ENCODE results near the gene ACVR2B. TPM values are rescaled to one million over a fixed set of nuclear protein-coding genes. Genes with fewer than 3 reads are reported as not detected.

Gene ACVR2B
- total RNA-seq, 5 donors from 2014 or later (not counting 1 experiment from before 2014, with no cell fraction given) = 6.3 to 11.0 (median 8.1) TPM

DNA sequence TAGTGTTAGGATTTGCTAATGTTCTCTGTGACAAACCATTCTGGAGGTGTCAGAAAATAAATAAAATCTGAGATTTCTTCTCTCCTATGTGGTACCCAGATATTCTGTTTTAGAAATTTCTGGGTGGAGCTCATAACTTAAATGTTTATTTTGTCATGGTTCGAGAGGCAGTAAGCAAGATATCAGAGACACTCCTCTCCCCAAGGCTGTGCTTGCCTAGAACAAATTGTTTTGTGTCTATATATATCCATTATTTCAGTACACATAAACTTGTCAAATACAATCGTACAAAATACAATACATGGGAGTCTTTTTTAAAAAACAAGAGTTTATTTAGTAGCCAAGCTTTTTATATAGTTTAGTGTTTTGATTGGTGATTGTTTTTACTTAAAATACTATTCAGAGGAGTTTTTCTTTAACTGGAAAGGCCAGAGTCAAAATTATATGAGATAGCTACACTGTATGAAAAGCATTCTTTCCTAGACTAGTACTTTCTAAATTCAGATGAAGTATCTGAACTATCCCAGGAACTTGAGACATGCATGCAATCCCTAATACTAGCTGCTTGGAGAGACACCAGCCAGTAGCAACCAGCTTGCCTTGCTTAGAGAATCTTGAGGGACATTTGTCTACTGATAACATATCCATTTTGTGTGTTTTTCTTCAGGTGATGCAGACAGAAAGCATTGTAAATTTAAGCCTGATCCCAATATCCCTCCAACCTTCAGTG, 47.2 kb downstream of the ACVR2B start:
- WGBS (ENCODE audit: insufficient coverage) = no CpG with 5 or more reads among the region's 2 CpGs
- no peaks in the 10 kb centered on the region for H3K9me3 ChIP-seq
- POLR2A ChIA-PET = interaction anchor here in 1 of 2 donors (0.6 kb wide), 1 partner anchor 1203 kb away, joined by 3 read pairs; no protein-coding TSS in a partner anchor
- CTCF ChIA-PET = interaction anchor here in 1 of 2 donors (1.0 to 2.0 kb wide), 3 partner anchors 20 to 526 kb away, joined by 3 to 5 read pairs (median 3); no protein-coding TSS in a partner anchor
- no peaks in the 10 kb centered on the region for H3K27me3 Mint-ChIP-seq
- ATAC-seq (replicated peaks in 1 of 4) (no peak), DNase-seq (no peak)
- peaks cover 33% of the 10 kb centered on the region for H3K36me3 Mint-ChIP-seq
- H3K9me3 Mint-ChIP-seq = no peaks in the 10 kb centered on the region
- H3K4me1 Mint-ChIP-seq = peaks cover 23 to 31% (median 23%) of the 10 kb centered on the region in 3 donors
- peaks cover 7 to 39% of the 10 kb centered on the region in 2 donors for H3K36me3 ChIP-seq (ENCODE audit: control insufficient read depth in 2 of 2, extremely low read depth in 1 of 2, insufficient read depth in 1 of 2, low read length in 1 of 2)
- H3K27ac Mint-ChIP-seq = no peak overlapping the region
- no peak overlapping the region for H3K27ac ChIP-seq (ENCODE audit: low read length)
- no peaks in the 10 kb centered on the region for H3K27me3 ChIP-seq (replicated peaks in 1 of 2; ENCODE audit: control insufficient read depth in 2 of 2, extremely low read depth in 1 of 2, insufficient read depth in 2 of 2, low read length in 1 of 2)
- no peak overlapping the region for H3K4me3 ChIP-seq (ENCODE audit: control insufficient read depth in 1 of 2, extremely low read depth in 1 of 2, low read length in 1 of 2)
- no peak overlapping the region for H3K4me3 Mint-ChIP-seq
- peaks cover 2 to 12% of the 10 kb centered on the region in 2 experiments for H3K4me1 ChIP-seq (ENCODE audit: control insufficient read depth in 1 of 2, extremely low read depth in 1 of 2, insufficient read depth in 2 of 2, low read length in 2 of 2)

DNA sequence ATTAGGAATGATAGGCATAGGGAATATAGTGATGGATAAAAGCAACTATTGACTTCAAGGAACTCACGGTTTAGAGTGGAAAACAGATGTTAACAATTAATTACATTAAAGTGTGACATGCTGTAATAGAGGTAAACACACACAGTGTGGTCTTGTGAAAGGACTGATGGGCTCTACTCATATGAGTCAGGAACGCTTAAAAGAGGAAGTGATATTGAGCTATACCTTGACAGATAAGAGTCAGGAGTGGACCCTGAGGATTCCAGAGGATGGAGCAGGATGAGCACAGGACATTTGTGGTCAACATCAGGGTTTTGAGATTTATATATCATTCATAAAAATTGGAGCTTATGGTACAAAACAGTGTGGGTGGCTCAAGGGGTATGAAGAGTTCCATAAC, 53.4 kb downstream of the ACVR2B start:
- H3K4me1 ChIP-seq (ENCODE audit: control insufficient read depth in 1 of 2, extremely low read depth in 1 of 2, insufficient read depth in 2 of 2, low read length in 2 of 2) = no peaks in the 10 kb centered on the region
- 86% methylated on average over 1 of the region's 2 CpGs for WGBS (ENCODE audit: insufficient coverage)
- no peaks in the 10 kb centered on the region for H3K27me3 ChIP-seq (replicated peaks in 1 of 2; ENCODE audit: control insufficient read depth in 2 of 2, extremely low read depth in 1 of 2, insufficient read depth in 2 of 2, low read length in 1 of 2)
- no peak overlapping the region for H3K4me3 ChIP-seq (ENCODE audit: control insufficient read depth in 1 of 2, extremely low read depth in 1 of 2, low read length in 1 of 2)
- peaks cover 0 to 54% of the 10 kb centered on the region in 2 donors for H3K36me3 ChIP-seq (ENCODE audit: control insufficient read depth in 2 of 2, extremely low read depth in 1 of 2, insufficient read depth in 1 of 2, low read length in 1 of 2)
- no peaks in the 10 kb centered on the region for H3K27me3 Mint-ChIP-seq
- no peak overlapping the region for H3K27ac ChIP-seq (ENCODE audit: low read length)
- H3K27ac Mint-ChIP-seq = no peak overlapping the region
- ATAC-seq (replicated peaks in 1 of 4) (no peak), DNase-seq (no peak)
- no peaks in the 10 kb centered on the region for H3K9me3 ChIP-seq
- ChIA-PET CTCF (interaction anchor here (0.5 to 1.9 kb wide), 3 partner anchors 14 to 21 kb away, joined by 3 to 6 read pairs (median 4); no protein-coding TSS in a partner anchor), POLR2A (interaction anchor here in 1 of 2 donors (0.7 kb wide), 1 partner anchor 10 kb away, joined by 4 read pairs; no protein-coding TSS in a partner anchor)
- H3K4me1 Mint-ChIP-seq = peaks cover 0 to 6% (median 0%) of the 10 kb centered on the region in 3 donors
- H3K9me3 Mint-ChIP-seq = no peaks in the 10 kb centered on the region
- no peak overlapping the region for H3K4me3 Mint-ChIP-seq
- H3K36me3 Mint-ChIP-seq = peaks cover 50% of the 10 kb centered on the region

DNA sequence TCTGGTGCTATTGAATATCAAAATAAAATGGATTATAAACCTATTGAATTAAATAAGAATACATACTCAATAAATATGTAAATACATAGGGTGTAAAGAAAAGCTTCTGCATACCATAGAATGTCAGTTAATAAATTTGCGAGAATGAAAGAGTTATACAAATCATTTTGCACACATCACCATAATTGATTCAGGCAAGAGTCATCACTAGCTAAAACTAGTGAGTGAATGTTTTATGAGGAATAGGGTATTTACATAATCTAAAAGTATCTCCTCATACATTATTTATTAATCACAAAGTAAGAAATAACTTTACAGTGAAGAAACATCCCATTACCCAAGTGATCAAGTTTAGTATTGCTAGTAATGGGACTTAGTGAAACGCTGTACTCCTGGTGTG, 56.0 kb downstream of the ACVR2B start:
- no peak overlapping the region for H3K27ac Mint-ChIP-seq
- DNase-seq (no peak), ATAC-seq (replicated peaks in 1 of 4) (no peak)
- ChIA-PET POLR2A (no interaction called here), CTCF (interaction anchor here (0.5 to 3.0 kb wide), 2 partner anchors 11 to 917 kb away, joined by 4 to 17 read pairs; no protein-coding TSS in a partner anchor)
- no peak overlapping the region for H3K4me3 Mint-ChIP-seq
- H3K27me3 ChIP-seq (replicated peaks in 1 of 2; ENCODE audit: control insufficient read depth in 2 of 2, extremely low read depth in 1 of 2, insufficient read depth in 2 of 2, low read length in 1 of 2) = no peaks in the 10 kb centered on the region
- H3K4me3 ChIP-seq (ENCODE audit: control insufficient read depth in 1 of 2, extremely low read depth in 1 of 2, low read length in 1 of 2) = no peak overlapping the region
- no CpG with 5 or more reads among the region's 2 CpGs for WGBS (ENCODE audit: insufficient coverage)
- peaks cover 0 to 51% of the 10 kb centered on the region in 2 donors for H3K36me3 ChIP-seq (ENCODE audit: control insufficient read depth in 2 of 2, extremely low read depth in 1 of 2, insufficient read depth in 1 of 2, low read length in 1 of 2)
- H3K27me3 Mint-ChIP-seq = no peaks in the 10 kb centered on the region
- H3K9me3 ChIP-seq = no peaks in the 10 kb centered on the region
- H3K36me3 Mint-ChIP-seq = peaks cover 48% of the 10 kb centered on the region
- H3K4me1 Mint-ChIP-seq = peaks cover 0 to 6% (median 0%) of the 10 kb centered on the region in 3 donors
- no peak overlapping the region for H3K27ac ChIP-seq (ENCODE audit: low read length)
- no peaks in the 10 kb centered on the region for H3K4me1 ChIP-seq (ENCODE audit: control insufficient read depth in 1 of 2, extremely low read depth in 1 of 2, insufficient read depth in 2 of 2, low read length in 2 of 2)
- H3K9me3 Mint-ChIP-seq = no peaks in the 10 kb centered on the region

DNA sequence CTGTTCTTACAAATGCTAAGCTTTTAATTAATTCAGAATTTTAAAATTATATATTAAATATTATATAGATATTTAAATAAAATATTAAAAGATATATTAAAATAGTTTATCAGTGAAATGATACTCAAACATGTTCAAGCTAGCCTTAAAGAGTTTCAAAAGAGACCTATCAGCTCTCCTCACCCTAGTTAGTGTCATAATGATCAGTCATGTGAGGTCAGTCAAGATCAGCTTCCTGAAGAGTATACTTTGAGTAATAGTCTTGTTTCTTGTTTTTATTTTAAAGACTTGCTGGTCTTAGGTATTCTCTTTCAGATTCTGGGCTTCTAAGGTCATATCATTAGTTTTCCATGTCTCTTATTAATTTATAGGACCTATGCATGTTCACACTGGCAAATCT, 56.9 kb downstream of the ACVR2B start:
- Mint-ChIP-seq H3K27me3 (no peaks in the 10 kb centered on the region), H3K9me3 (no peaks in the 10 kb centered on the region), H3K27ac (no peak overlapping the region), H3K36me3 (peaks cover 50% of the 10 kb centered on the region), H3K4me3 (no peak overlapping the region), H3K4me1 (peaks cover 0 to 6% (median 0%) of the 10 kb centered on the region in 3 donors)
- ChIA-PET POLR2A (no interaction called here), CTCF (interaction anchor here in 1 of 2 donors (3.0 kb wide), 1 partner anchor 10 kb away, joined by 17 read pairs; no protein-coding TSS in a partner anchor)
- H3K27me3 ChIP-seq (replicated peaks in 1 of 2; ENCODE audit: control insufficient read depth in 2 of 2, extremely low read depth in 1 of 2, insufficient read depth in 2 of 2, low read length in 1 of 2) = no peaks in the 10 kb centered on the region
- no peaks in the 10 kb centered on the region for H3K9me3 ChIP-seq
- no peaks in the 10 kb centered on the region for H3K4me1 ChIP-seq (ENCODE audit: control insufficient read depth in 1 of 2, extremely low read depth in 1 of 2, insufficient read depth in 2 of 2, low read length in 2 of 2)
- no peak overlapping the region for H3K4me3 ChIP-seq (ENCODE audit: control insufficient read depth in 1 of 2, extremely low read depth in 1 of 2, low read length in 1 of 2)
- DNase-seq (no peak), ATAC-seq (replicated peaks in 1 of 4) (no peak)
- H3K27ac ChIP-seq (ENCODE audit: low read length) = no peak overlapping the region
- H3K36me3 ChIP-seq (ENCODE audit: control insufficient read depth in 2 of 2, extremely low read depth in 1 of 2, insufficient read depth in 1 of 2, low read length in 1 of 2) = peaks cover 0 to 45% of the 10 kb centered on the region in 2 donors

GRCh38 chr3:38511546-38511945, 57.9 kb downstream of the ACVR2B start:
- POLR2A ChIA-PET = no interaction called here
- Histone ChIP-seq H3K27me3 (replicated peaks in 1 of 2; ENCODE audit: control insufficient read depth in 2 of 2, extremely low read depth in 1 of 2, insufficient read depth in 2 of 2, low read length in 1 of 2) (no peaks in the 10 kb centered on the region), H3K36me3 (ENCODE audit: control insufficient read depth in 2 of 2, extremely low read depth in 1 of 2, insufficient read depth in 1 of 2, low read length in 1 of 2) (peaks cover 0 to 43% of the 10 kb centered on the region in 2 donors), H3K4me3 (ENCODE audit: control insufficient read depth in 1 of 2, extremely low read depth in 1 of 2, low read length in 1 of 2) (no peak overlapping the region), H3K4me1 (ENCODE audit: control insufficient read depth in 1 of 2, extremely low read depth in 1 of 2, insufficient read depth in 2 of 2, low read length in 2 of 2) (no peaks in the 10 kb centered on the region), H3K27ac (ENCODE audit: low read length) (no peak overlapping the region), H3K9me3 (no peaks in the 10 kb centered on the region)
- Mint-ChIP-seq H3K4me1 (peaks cover 0 to 6% (median 0%) of the 10 kb centered on the region in 3 donors), H3K4me3 (no peak overlapping the region), H3K36me3 (peaks cover 50% of the 10 kb centered on the region), H3K27me3 (no peaks in the 10 kb centered on the region), H3K9me3 (no peaks in the 10 kb centered on the region), H3K27ac (no peak overlapping the region)
- DNase-seq (no peak), ATAC-seq (replicated peaks in 1 of 4) (no peak)
- 100% methylated on average over 1 of the region's 3 CpGs for WGBS (ENCODE audit: insufficient coverage)
- CTCF ChIA-PET = interaction anchor here in 1 of 2 donors (3.0 kb wide), 1 partner anchor 9 kb away, joined by 17 read pairs; no protein-coding TSS in a partner anchor

GRCh38 chr3:38515367-38515766, 61.7 kb downstream of the ACVR2B start:
- Histone ChIP-seq H3K4me3 (ENCODE audit: control insufficient read depth in 1 of 2, extremely low read depth in 1 of 2, low read length in 1 of 2) (no peak overlapping the region), H3K36me3 (ENCODE audit: control insufficient read depth in 2 of 2, extremely low read depth in 1 of 2, insufficient read depth in 1 of 2, low read length in 1 of 2) (peaks cover 0 to 26% of the 10 kb centered on the region in 2 donors), H3K27ac (ENCODE audit: low read length) (no peak overlapping the region), H3K27me3 (replicated peaks in 1 of 2; ENCODE audit: control insufficient read depth in 2 of 2, extremely low read depth in 1 of 2, insufficient read depth in 2 of 2, low read length in 1 of 2) (no peaks in the 10 kb centered on the region), H3K9me3 (no peaks in the 10 kb centered on the region), H3K4me1 (ENCODE audit: control insufficient read depth in 1 of 2, extremely low read depth in 1 of 2, insufficient read depth in 2 of 2, low read length in 2 of 2) (peaks cover 7 to 16% of the 10 kb centered on the region in 2 experiments)
- peaks cover 22 to 25% (median 22%) of the 10 kb centered on the region in 3 donors for H3K4me1 Mint-ChIP-seq
- H3K27me3 Mint-ChIP-seq = no peaks in the 10 kb centered on the region
- no peaks in the 10 kb centered on the region for H3K9me3 Mint-ChIP-seq
- WGBS (ENCODE audit: insufficient coverage) = 98% methylated on average over 5 of the region's 7 CpGs
- DNase-seq (no peak), ATAC-seq (replicated peaks in 1 of 4) (no peak)
- CTCF ChIA-PET = interaction anchor here (0.6 kb wide), 2 partner anchors 9 to 19 kb away, joined by 3 to 5 read pairs; no protein-coding TSS in a partner anchor
- H3K36me3 Mint-ChIP-seq = peaks cover 33% of the 10 kb centered on the region
- H3K4me3 Mint-ChIP-seq = no peak overlapping the region
- POLR2A ChIA-PET = no interaction called here
- H3K27ac Mint-ChIP-seq = no peak overlapping the region

Data from T-cell (primary cell).